HCT116 (cell line): ENCODE results near the gene RAB3GAP2. TPM values are rescaled to one million over a fixed set of nuclear protein-coding genes. Genes with fewer than 3 reads are reported as not detected.

Experiments used
- ATAC-seq: fragments of 200-7000 bp; cut with Tn5 transposase; 2 replicates; pipeline ENCODE4 v1.9.1; 2020; ENCODE audit warnings: mild to moderate bottlenecking, moderate library complexity
- BruUV-seq: library from RNA; stranded (reverse); fragments of 400-500 nt; replicated peaks from 2 replicates; lab custom pipeline; 2021; lab: Mats Ljungman, UMichigan
- CTCF ChIA-PET: fragments of 300-600 bp; sonication (Branson Sonifier 250); formaldehyde crosslinking; loops from one replicate; lab custom pipeline; 2021; ENCODE audit warnings: antibody characterized with exemption; lab: Charles Lee
- POLR2A ChIA-PET: fragments of 300-600, 350-600 bp; sonication (Branson Sonifier 250); formaldehyde crosslinking; loops from one replicate; lab custom pipeline; 2021; ENCODE audit warnings: antibody characterized with exemption; lab: Charles Lee
- RAD21 ChIA-PET, 2 experiments: fragments of 300-600 bp; sonication (Branson Sonifier 250); formaldehyde crosslinking; loops; one replicate each; lab custom pipeline; 2023; ENCODE audit warnings: low total read pairs in 2 of 2; ENCODE audit not compliant: uncharacterized antibody in 2 of 2, unreplicated experiment in 2 of 2, low non-redundant PET in 1 of 2; lab: Charles Lee
- DNase-seq: peaks from one replicate; pipeline ENCODE4 v3.0.0-alpha.2; 2010; ENCODE audit warnings: low read depth, low spot score
- H2AFZ ChIP-seq: fragments of 200-600 bp; shearing (Covaris generic), sonication (generic); 2 replicates; pipeline ENCODE4 v1.6.1; 2017; ENCODE audit warnings: low read depth, mixed run types, mixed read lengths, antibody characterized with exemption, low read length; ENCODE audit not compliant: poor library complexity, severe bottlenecking
- H3K27ac ChIP-seq: 2 replicates; pipeline ENCODE4 v1.5.1; 2012; ENCODE audit warnings: low read depth, low read length
- H3K27me3 ChIP-seq: fragments of 200-600 bp; sonication (generic); 2 replicates; pipeline ENCODE4 v1.6.1; 2016; ENCODE audit warnings: mixed run types, low read length, mixed read lengths; ENCODE audit not compliant: insufficient read depth
- H3K36me3 ChIP-seq, 2 experiments: fragments of 200-500 bp in 1 of 2; fragments of 200-600 bp in 1 of 2; sonication (Bioruptor generic) in 1 of 2; sonication (generic) in 1 of 2; 2 replicates each; pipeline versions ENCODE4 v1.5.1 to v1.6.1; 2014 to 2016; ENCODE audit warnings: low read length in 2 of 2, inconsistent platforms in 1 of 2, mixed read lengths in 1 of 2, mixed run types in 1 of 2; ENCODE audit not compliant: insufficient read depth in 2 of 2, control insufficient read depth in 1 of 2
- H3K4me1 ChIP-seq, 2 experiments: fragments of 200-600 bp in 1 of 2; sonication (generic) in 1 of 2; 2 replicates each; pipeline versions ENCODE4 v1.5.1 to v1.6.1; 2012 to 2017; ENCODE audit warnings: low read length in 2 of 2, inconsistent platforms in 1 of 2, mild to moderate bottlenecking in 1 of 2, mixed read lengths in 1 of 2, mixed run types in 1 of 2, moderate library complexity in 1 of 2; ENCODE audit not compliant: insufficient read depth in 2 of 2, control insufficient read depth in 1 of 2
- H3K4me2 ChIP-seq: fragments of 200-600 bp; sonication (generic); 2 replicates; pipeline ENCODE4 v1.6.1; 2017; ENCODE audit warnings: mixed run types, low read length, mixed read lengths
- H3K4me3 ChIP-seq, 2 experiments: fragments of 200-600 bp in 1 of 2; sonication (generic) in 1 of 2; replicated peaks in 1 of 2; 2 replicates each; pipeline ENCODE4 v1.5.1; 2011 to 2016; ENCODE audit warnings: low read length in 2 of 2, control low read depth in 1 of 2, low read depth in 1 of 2, mild to moderate bottlenecking in 1 of 2, mixed read lengths in 1 of 2, mixed run types in 1 of 2
- H3K79me2 ChIP-seq: fragments of 200-600 bp; sonication (generic); 2 replicates; pipeline ENCODE4 v1.6.1; 2017; ENCODE audit warnings: mild to moderate bottlenecking, mixed run types, low read length, moderate library complexity, mixed read lengths; ENCODE audit not compliant: insufficient read depth
- H3K9ac ChIP-seq: fragments of 200-600 bp; sonication (generic); 2 replicates; pipeline ENCODE4 v1.6.1; 2016; ENCODE audit warnings: low read length, mixed read lengths
- H3K9me2 ChIP-seq: fragments of 200-600 bp; sonication (generic), shearing (Covaris generic); 2 replicates; pipeline ENCODE4 v1.6.1; 2017; ENCODE audit warnings: mixed run types, mild to moderate bottlenecking, moderate library complexity; ENCODE audit not compliant: insufficient read depth
- H3K9me3 ChIP-seq, 2 experiments: fragments of 200-500 bp in 1 of 2; fragments of 200-600 bp in 1 of 2; sonication (Bioruptor generic) in 1 of 2; sonication (generic) in 1 of 2; 2 replicates each; pipeline ENCODE4 v1.6.1; 2014 to 2017; ENCODE audit warnings: low read length in 2 of 2, mixed read lengths in 2 of 2, inconsistent platforms in 1 of 2, low read depth in 1 of 2, mild to moderate bottlenecking in 1 of 2, mixed run types in 1 of 2, moderate library complexity in 1 of 2; ENCODE audit not compliant: control insufficient read depth in 1 of 2, insufficient read depth in 1 of 2
- H4K20me1 ChIP-seq: fragments of 200-600 bp; sonication (generic), shearing (Covaris generic); 2 replicates; pipeline ENCODE4 v1.6.1; 2017; ENCODE audit warnings: mixed run types, mild to moderate bottlenecking, moderate library complexity; ENCODE audit not compliant: insufficient read depth
- ATF3 ChIP-seq: IDR thresholded peaks from 2 replicates; pipeline ENCODE4 v1.6.1; 2012
- CBX3 ChIP-seq: IDR thresholded peaks from 2 replicates; pipeline ENCODE4 v1.6.1; 2012; ENCODE audit warnings: low read depth
- CEBPB ChIP-seq: IDR thresholded peaks from 2 replicates; pipeline ENCODE4 v1.6.1; 2012; ENCODE audit warnings: low read depth
- CTCF ChIP-seq, 3 experiments: fragments of 200-600 bp in 1 of 3; sonication (generic) in 1 of 3; IDR thresholded peaks in 2 of 3; conservative IDR thresholded peaks in 1 of 3; 2 replicates each; pipeline ENCODE4 v1.5.1; 2012 to 2017; ENCODE audit warnings: low read depth in 2 of 3, low read length in 2 of 3, antibody characterized with exemption in 1 of 3, borderline replicate concordance in 1 of 3, control low read depth in 1 of 3, mild to moderate bottlenecking in 1 of 3, mixed read lengths in 1 of 3, mixed run types in 1 of 3, moderate library complexity in 1 of 3; ENCODE audit not compliant: insufficient read depth in 1 of 3
- EGR1 ChIP-seq: IDR thresholded peaks from 2 replicates; pipeline ENCODE4 v1.6.1; 2012; ENCODE audit warnings: low read depth
- ELF1 ChIP-seq: IDR thresholded peaks from 2 replicates; pipeline ENCODE4 v1.6.1; 2012; ENCODE audit warnings: low read depth, borderline replicate concordance
- EZH2 ChIP-seq: fragments of 200-600 bp; sonication (generic); IDR thresholded peaks from 2 replicates; pipeline ENCODE4 v1.6.1; 2017; ENCODE audit warnings: antibody characterized with exemption, mixed run types
- EZH2phosphoT487 ChIP-seq: fragments of 200-600 bp; IDR thresholded peaks from 2 replicates; pipeline ENCODE4 v1.6.1; 2018; ENCODE audit warnings: antibody characterized with exemption, borderline replicate concordance
- MAX ChIP-seq: IDR thresholded peaks from 2 replicates; pipeline ENCODE4 v1.6.1; 2012
- POLR2A ChIP-seq: IDR thresholded peaks from 2 replicates; pipeline ENCODE4 v1.7.0; 2011; ENCODE audit warnings: borderline replicate concordance; ENCODE audit not compliant: insufficient read depth, insufficient read length; ENCODE audit errors: extremely low read depth
- POLR2AphosphoS5 ChIP-seq: IDR thresholded peaks from 2 replicates; pipeline ENCODE4 v1.6.1; 2011; ENCODE audit warnings: mild to moderate bottlenecking, low read depth, low read length, moderate library complexity
- RAD21 ChIP-seq: IDR thresholded peaks from 2 replicates; pipeline ENCODE4 v1.6.1; 2012; ENCODE audit warnings: low read depth, mild to moderate bottlenecking
- TCF7L2 ChIP-seq: IDR thresholded peaks from 2 replicates; pipeline ENCODE4 v1.7.0; 2011; ENCODE audit warnings: borderline replicate concordance, inconsistent platforms; ENCODE audit not compliant: insufficient read depth, insufficient read length; ENCODE audit errors: extremely low read depth
- YY1 ChIP-seq: IDR thresholded peaks from 2 replicates; pipeline ENCODE4 v1.6.1; 2011; ENCODE audit warnings: low read length, low read depth, moderate library complexity, mild to moderate bottlenecking; ENCODE audit not compliant: insufficient replicate concordance; ENCODE audit errors: extremely low read depth
- ZFX ChIP-seq: fragments of 450-650 bp; IDR thresholded peaks from 2 replicates; pipeline ENCODE4 v1.6.1; 2017
- intact Hi-C: fragments of 100-400 bp; cut with micrococcal nuclease; formaldehyde crosslinking; loops from 2 replicates; pipeline ENCODE4 v1.10.0; 2022
- total RNA-seq: library from RNA; stranded (reverse); gene quantifications from one replicate; pipeline ENCODE4 v1.2.1, GENCODE V29; 2021; ENCODE audit not compliant: unreplicated experiment

RAB3GAP2 gene
- total RNA-seq, 1 experiment from 2014 or later, result 32.5 TPM

GRCh38 chr1:220135755-220136154, 136.5 kb downstream of the RAB3GAP2 start:
- H2AFZ ChIP-seq, result no peak overlapping the region

GRCh38 chr1:220129479-220130210, 142.6 kb downstream of the RAB3GAP2 start:
- no peaks in the 10 kb centered on the region for H3K9me3 ChIP-seq
- H3K4me3 ChIP-seq, result no peak overlapping the region
- ATAC-seq (no peak), DNase-seq (no peak)
- no peaks in the 10 kb centered on the region for H3K4me1 ChIP-seq
- no peak overlapping the region for H3K27ac ChIP-seq
- no peak overlapping the region for H3K9ac ChIP-seq
- H3K27me3 ChIP-seq, result no peaks in the 10 kb centered on the region
- peaks cover 15% of the 10 kb centered on the region; the same call in 1 of the 2 replicates for H3K79me2 ChIP-seq
- ChIA-PET POLR2A (no interaction called here), CTCF (no interaction called here), RAD21 (no interaction called here)
- H2AFZ ChIP-seq, result no peak overlapping the region
- peaks cover 15 to 18% of the 10 kb centered on the region in 2 experiments for H3K36me3 ChIP-seq
- BruUV-seq, result no TSS peak
- no peak overlapping the region for H3K4me2 ChIP-seq
- H4K20me1 ChIP-seq, result peaks cover 4% of the 10 kb centered on the region; the same call in 1 of the 2 replicates
- no peaks in the 10 kb centered on the region for H3K9me2 ChIP-seq
- intact Hi-C loops, result loop anchor here (10.0 kb wide), 2 partner anchors 255 to 295 kb away; no protein-coding TSS in a partner anchor
- no peak for TF ChIP-seq POLR2A
- no peak for TF ChIP-seq CBX3
- no peak for TF ChIP-seq ZFX
- TF ChIP-seq CTCF (IDR thresholded peaks at IDR 0.05 in 2 of 3, conservative IDR thresholded peaks at IDR 0.05 in 1 of 3; ENCODE audit: borderline replicate concordance in 1 of 3, insufficient read depth in 1 of 3, low read depth in 2 of 3, low read length in 2 of 3), result no peak
- no peak for TF ChIP-seq ATF3
- no peak for TF ChIP-seq MAX
- no peak for TF ChIP-seq TCF7L2
- TF ChIP-seq EZH2, result no peak
- TF ChIP-seq EZH2phosphoT487, result no peak
- no peak for TF ChIP-seq RAD21
- no peak for TF ChIP-seq YY1
- TF ChIP-seq POLR2AphosphoS5, result no peak
- TF ChIP-seq CEBPB, result no peak
- TF ChIP-seq ELF1, result no peak

More at GRCh38 chr1:220135755-220136154, 136.5 kb downstream of the RAB3GAP2 start:
- Histone ChIP-seq H3K9me3 (no peaks in the 10 kb centered on the region), H3K79me2 (0 out of 2 replicates have a peak, but pooled peaks cover 2% of the 10 kb centered on the region), H4K20me1 (no peaks in the 10 kb centered on the region), H3K9ac (no peak overlapping the region), H3K27me3 (no peaks in the 10 kb centered on the region), H3K9me2 (no peaks in the 10 kb centered on the region)
- TF ChIP-seq EGR1 (no peak), ATF3 (no peak), POLR2AphosphoS5 (no peak)
- TF ChIP-seq, all 23 proteins: peak for 0
- DNase-seq, result no peak
- Histone ChIP-seq H3K4me3 (no peak overlapping the region), H3K36me3 (peaks cover 27 to 34% of the 10 kb centered on the region in 2 experiments), H3K4me1 (no peaks in the 10 kb centered on the region), H3K27ac (no peak overlapping the region), H3K4me2 (no peak overlapping the region)
- no peak for ATAC-seq
- POLR2A ChIA-PET, result no interaction called here
- RAD21 ChIA-PET, result no interaction called here
- no TSS peak for BruUV-seq
- intact Hi-C loops, result no loop called here
- CTCF ChIA-PET, result interaction anchor here (1.2 kb wide), 1 partner anchor 12 kb away, joined by 5 read pairs; no protein-coding TSS in a partner anchor
